ENCODE results near the gene MKX. TPM values are rescaled to one million over a fixed set of nuclear protein-coding genes. Genes with fewer than 3 reads are reported as not detected.

Gene MKX
- total RNA-seq, 1 experiment from 2014 or later = 27.5 TPM

DNA sequence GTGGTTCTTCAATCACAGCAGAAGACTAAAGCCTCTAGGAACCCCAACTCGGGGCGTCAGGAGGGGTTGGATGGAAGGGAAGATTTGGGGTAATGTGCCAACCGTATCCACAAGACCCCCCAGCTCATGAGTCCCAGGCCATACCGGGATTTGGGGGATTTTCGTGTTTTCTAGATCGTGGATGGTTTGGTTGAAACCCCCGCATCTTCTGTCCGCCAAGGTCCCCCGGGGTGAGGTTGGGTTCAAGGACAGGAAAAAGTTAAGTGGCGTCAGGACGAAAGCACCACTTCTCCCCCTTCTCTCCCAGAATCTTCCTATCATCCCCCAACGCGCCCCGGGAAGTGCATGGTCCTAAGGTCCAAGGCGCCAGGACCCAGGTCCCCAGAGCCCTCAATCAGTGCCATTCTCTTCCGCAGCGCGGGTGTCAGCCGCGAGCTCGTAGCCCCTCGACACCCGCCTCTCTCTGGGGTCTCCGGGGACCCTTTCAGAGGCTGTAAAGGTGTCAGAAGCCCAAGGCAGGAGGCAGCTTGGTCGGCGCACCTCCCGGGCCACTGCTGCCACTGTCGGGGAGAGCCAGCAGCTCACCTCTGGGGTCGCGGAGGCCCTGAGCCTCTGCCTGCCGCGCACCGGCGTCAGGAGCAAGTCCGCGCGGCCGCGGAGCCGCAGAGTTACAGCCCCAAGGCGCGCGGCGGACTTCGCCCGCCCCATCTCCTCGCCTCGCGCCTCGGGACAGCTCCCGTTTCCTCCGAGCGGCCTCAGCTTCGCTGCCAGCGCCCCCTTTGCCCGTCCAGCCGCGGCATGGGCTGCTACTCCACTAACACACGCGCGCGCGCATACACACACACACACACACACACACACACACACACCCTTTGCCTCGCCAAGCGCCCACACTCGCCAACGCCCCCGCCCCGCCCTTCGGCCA, 1.5 kb downstream of the MKX start (continued):
- TF ChIP-seq TCF7L2 (IDR thresholded peaks at IDR 0.05; ENCODE audit: borderline replicate concordance, extremely low read depth, insufficient read depth, insufficient read length) = no peak
- TF ChIP-seq, protein P1, sequence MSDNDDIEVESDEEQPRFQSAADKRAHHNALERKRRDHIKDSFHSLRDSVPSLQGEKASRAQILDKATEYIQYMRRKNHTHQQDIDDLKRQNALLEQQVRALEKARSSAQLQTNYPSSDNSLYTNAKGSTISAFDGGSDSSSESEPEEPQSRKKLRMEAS (IDR thresholded peaks at IDR 0.05) = peak; percentile 76
- no peak for TF ChIP-seq RAD21 (IDR thresholded peaks at IDR 0.05; ENCODE audit: low read depth)
- no peak for TF ChIP-seq FOSL1 (IDR thresholded peaks at IDR 0.05; ENCODE audit: low read depth)
- TF ChIP-seq EZH2 (IDR thresholded peaks at IDR 0.05) = no peak

DNA sequence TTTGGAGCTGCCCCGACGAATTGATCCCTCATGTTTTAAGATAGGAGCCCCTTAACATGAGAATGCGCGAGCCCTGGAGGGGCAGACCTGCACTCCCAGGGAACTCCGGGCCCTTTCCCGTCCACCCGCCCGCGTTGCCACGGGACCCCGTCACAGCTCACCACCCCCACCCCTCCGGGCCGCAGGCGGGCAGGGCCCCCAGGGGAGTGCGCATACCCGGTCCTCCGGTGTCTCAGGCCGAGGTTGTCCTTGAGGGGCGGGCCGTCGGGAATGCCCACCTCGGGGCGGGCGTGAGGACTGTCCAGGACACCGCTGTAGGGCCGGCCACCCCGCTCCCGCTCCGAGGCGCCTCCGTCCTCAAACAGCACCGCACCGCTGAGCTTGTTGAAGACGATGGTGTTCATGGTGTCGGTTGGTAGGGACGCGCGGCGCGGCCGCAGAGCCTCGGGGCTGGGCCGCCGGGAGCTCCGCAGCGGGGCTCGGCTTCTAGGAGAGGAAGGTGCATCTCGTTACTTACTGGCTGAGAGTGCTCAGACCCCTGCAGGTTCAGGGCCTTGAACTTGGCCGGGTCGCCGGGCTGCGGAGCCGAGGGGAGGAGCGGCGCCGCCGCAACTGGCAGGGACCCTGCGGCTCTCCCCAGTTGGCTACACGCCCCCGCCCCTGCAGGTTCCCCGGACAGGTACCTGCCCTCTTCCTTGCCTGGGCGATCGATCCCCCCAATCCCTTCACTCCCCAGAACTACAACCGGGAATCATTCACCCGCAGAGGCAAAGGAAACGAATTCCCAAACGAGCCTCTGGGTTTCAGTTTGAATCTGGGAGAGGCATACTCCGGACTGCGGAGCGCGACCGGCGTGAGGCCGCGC, 2.4 kb downstream of the MKX start:
- Histone ChIP-seq H3K9ac (ENCODE audit: low read length) (peak overlapping the region; percentile 65), H2AFZ (ENCODE audit: low read depth, low read length, poor library complexity, severe bottlenecking) (no peak overlapping the region), H3K27me3 (ENCODE audit: insufficient read depth, low read length) (no peaks in the 10 kb centered on the region), H3K27ac (ENCODE audit: low read depth, low read length) (peak overlapping the region; percentile 97), H3K4me2 (ENCODE audit: low read length) (peak overlapping the region; percentile 81), H3K9me2 (ENCODE audit: insufficient read depth) (no peaks in the 10 kb centered on the region), H3K79me2 (ENCODE audit: insufficient read depth, low read length) (peaks cover 28% of the 10 kb centered on the region), H3K4me1 (ENCODE audit: control insufficient read depth in 1 of 2, insufficient read depth in 2 of 2, low read length in 2 of 2) (peaks cover 13 to 17% of the 10 kb centered on the region in 2 experiments; a peak in 3 of 4 replicates), H3K4me3 (replicated peaks in 1 of 2; ENCODE audit: low read depth in 1 of 2, low read length in 2 of 2) (peak overlapping the region; percentile 46 to 57), H3K9me3 (ENCODE audit: control insufficient read depth in 1 of 2, insufficient read depth in 1 of 2, low read depth in 1 of 2, low read length in 2 of 2) (no peaks in the 10 kb centered on the region), H3K36me3 (ENCODE audit: control insufficient read depth in 1 of 2, insufficient read depth in 2 of 2, low read length in 2 of 2) (peaks cover 0 to 3% of the 10 kb centered on the region in 2 experiments; a peak in 1 of 4 replicates), H4K20me1 (ENCODE audit: insufficient read depth) (no peaks in the 10 kb centered on the region)
- ChIA-PET CTCF (interaction anchor here (1.9 kb wide), 1 partner anchor 499 kb away, joined by 11 read pairs; no protein-coding TSS in a partner anchor), POLR2A (interaction anchor here (1.0 to 1.3 kb wide), 3 partner anchors 239 to 498 kb away, joined by 3 to 4 read pairs (median 3); partner anchors contain the start of gene RAB18), RAD21 (ENCODE audit: low non-redundant PET in 1 of 2, low total read pairs in 2 of 2, uncharacterized antibody in 2 of 2, unreplicated experiment in 2 of 2) (no interaction called here)
- ATAC-seq = peak; percentile 31
- intact Hi-C loops (cut with micrococcal nuclease) = loop anchor here (2.0 to 5.0 kb wide), 3 partner anchors 434 to 639 kb away; no protein-coding TSS in a partner anchor
- no TSS peak for BruUV-seq (replicated peaks)
- DNase-seq (ENCODE audit: low read depth, low spot score) = no peak
- no peak for TF ChIP-seq FOSL1 (IDR thresholded peaks at IDR 0.05; ENCODE audit: low read depth)
- TF ChIP-seq ZFX (IDR thresholded peaks at IDR 0.05) = no peak
- no peak for TF ChIP-seq POLR2A (IDR thresholded peaks at IDR 0.05; ENCODE audit: borderline replicate concordance, extremely low read depth, insufficient read depth, insufficient read length)
- no peak for TF ChIP-seq YY1 (IDR thresholded peaks at IDR 0.05; ENCODE audit: extremely low read depth, insufficient replicate concordance, low read depth, low read length)
- TF ChIP-seq CBX3 (IDR thresholded peaks at IDR 0.05; ENCODE audit: low read depth) = no peak
- 0 out of 2 replicates have a peak, but pooled peaks have one; percentile 35 for TF ChIP-seq POLR2AphosphoS5 (IDR thresholded peaks at IDR 0.05; ENCODE audit: low read depth, low read length)
- peak; percentile 43; the same call in 1 of the 2 replicates for TF ChIP-seq EGR1 (IDR thresholded peaks at IDR 0.05; ENCODE audit: low read depth)
- TF ChIP-seq TCF7L2 (IDR thresholded peaks at IDR 0.05; ENCODE audit: borderline replicate concordance, extremely low read depth, insufficient read depth, insufficient read length) = no peak
- TF ChIP-seq, protein P2, sequence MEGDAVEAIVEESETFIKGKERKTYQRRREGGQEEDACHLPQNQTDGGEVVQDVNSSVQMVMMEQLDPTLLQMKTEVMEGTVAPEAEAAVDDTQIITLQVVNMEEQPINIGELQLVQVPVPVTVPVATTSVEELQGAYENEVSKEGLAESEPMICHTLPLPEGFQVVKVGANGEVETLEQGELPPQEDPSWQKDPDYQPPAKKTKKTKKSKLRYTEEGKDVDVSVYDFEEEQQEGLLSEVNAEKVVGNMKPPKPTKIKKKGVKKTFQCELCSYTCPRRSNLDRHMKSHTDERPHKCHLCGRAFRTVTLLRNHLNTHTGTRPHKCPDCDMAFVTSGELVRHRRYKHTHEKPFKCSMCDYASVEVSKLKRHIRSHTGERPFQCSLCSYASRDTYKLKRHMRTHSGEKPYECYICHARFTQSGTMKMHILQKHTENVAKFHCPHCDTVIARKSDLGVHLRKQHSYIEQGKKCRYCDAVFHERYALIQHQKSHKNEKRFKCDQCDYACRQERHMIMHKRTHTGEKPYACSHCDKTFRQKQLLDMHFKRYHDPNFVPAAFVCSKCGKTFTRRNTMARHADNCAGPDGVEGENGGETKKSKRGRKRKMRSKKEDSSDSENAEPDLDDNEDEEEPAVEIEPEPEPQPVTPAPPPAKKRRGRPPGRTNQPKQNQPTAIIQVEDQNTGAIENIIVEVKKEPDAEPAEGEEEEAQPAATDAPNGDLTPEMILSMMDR (IDR thresholded peaks at IDR 0.05 in 2 of 3, conservative IDR thresholded peaks at IDR 0.05 in 1 of 3; ENCODE audit: borderline replicate concordance in 1 of 3, insufficient read depth in 1 of 3, low read depth in 2 of 3, low read length in 2 of 3) = no peak
- no peak for TF ChIP-seq SP1 (IDR thresholded peaks at IDR 0.05; ENCODE audit: low read depth)
- no peak for TF ChIP-seq ZNF274 (IDR thresholded peaks at IDR 0.05; ENCODE audit: low read depth, low read length)
- TF ChIP-seq SIN3A (IDR thresholded peaks at IDR 0.05; ENCODE audit: low read depth) = no peak
- TF ChIP-seq, protein P3, sequence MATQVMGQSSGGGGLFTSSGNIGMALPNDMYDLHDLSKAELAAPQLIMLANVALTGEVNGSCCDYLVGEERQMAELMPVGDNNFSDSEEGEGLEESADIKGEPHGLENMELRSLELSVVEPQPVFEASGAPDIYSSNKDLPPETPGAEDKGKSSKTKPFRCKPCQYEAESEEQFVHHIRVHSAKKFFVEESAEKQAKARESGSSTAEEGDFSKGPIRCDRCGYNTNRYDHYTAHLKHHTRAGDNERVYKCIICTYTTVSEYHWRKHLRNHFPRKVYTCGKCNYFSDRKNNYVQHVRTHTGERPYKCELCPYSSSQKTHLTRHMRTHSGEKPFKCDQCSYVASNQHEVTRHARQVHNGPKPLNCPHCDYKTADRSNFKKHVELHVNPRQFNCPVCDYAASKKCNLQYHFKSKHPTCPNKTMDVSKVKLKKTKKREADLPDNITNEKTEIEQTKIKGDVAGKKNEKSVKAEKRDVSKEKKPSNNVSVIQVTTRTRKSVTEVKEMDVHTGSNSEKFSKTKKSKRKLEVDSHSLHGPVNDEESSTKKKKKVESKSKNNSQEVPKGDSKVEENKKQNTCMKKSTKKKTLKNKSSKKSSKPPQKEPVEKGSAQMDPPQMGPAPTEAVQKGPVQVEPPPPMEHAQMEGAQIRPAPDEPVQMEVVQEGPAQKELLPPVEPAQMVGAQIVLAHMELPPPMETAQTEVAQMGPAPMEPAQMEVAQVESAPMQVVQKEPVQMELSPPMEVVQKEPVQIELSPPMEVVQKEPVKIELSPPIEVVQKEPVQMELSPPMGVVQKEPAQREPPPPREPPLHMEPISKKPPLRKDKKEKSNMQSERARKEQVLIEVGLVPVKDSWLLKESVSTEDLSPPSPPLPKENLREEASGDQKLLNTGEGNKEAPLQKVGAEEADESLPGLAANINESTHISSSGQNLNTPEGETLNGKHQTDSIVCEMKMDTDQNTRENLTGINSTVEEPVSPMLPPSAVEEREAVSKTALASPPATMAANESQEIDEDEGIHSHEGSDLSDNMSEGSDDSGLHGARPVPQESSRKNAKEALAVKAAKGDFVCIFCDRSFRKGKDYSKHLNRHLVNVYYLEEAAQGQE (IDR thresholded peaks at IDR 0.05; ENCODE audit: low read depth) = no peak
